ENCODE results near the gene RAB27A. TPM values are rescaled to one million over a fixed set of nuclear protein-coding genes. Genes with fewer than 3 reads are reported as not detected.

Gene RAB27A
- total and polyA plus RNA-seq, 2 experiments from 2014 or later = 3.2 to 5.8 TPM

GRCh38 chr15:55197719-55198118, 91.9 kb downstream of the RAB27A start:
- H3K79me2 ChIP-seq (replicated peaks; ENCODE audit: insufficient read depth) = peaks cover 40% of the 10 kb centered on the region
- H3K4me3 ChIP-seq = peak overlapping the region; percentile 93

GRCh38 chr15:55197362-55197705, 92.3 kb downstream of the RAB27A start:
- no peaks in the 10 kb centered on the region for H3K9me2 ChIP-seq (ENCODE audit: insufficient read depth)
- peak overlapping the region; percentile 75 for H3K4me2 ChIP-seq
- DNase-seq (ENCODE audit: low spot score) (peak; percentile 9), ATAC-seq (no peak)
- Mint-ChIP-seq H3K27me3 (ENCODE audit: insufficient read depth, low read depth, poor library complexity) (no peaks in the 10 kb centered on the region), H3K4me3 (no peak overlapping the region), H3K27ac (no peak overlapping the region), H3K36me3 (ENCODE audit: low read depth) (peaks cover 10% of the 10 kb centered on the region), H3K4me1 (peaks cover 3% of the 10 kb centered on the region; the same call in 2 of the 3 replicates), H3K9me3 (peaks cover 11% of the 10 kb centered on the region)
- peak overlapping the region; percentile 93 for H3K27ac ChIP-seq (ENCODE audit: low read depth)
- H3K36me3 ChIP-seq (ENCODE audit: insufficient read depth) = peaks cover 5% of the 10 kb centered on the region; the same call in 1 of the 2 replicates
- H3K79me2 ChIP-seq (replicated peaks; ENCODE audit: insufficient read depth) = peaks cover 44% of the 10 kb centered on the region
- no peaks in the 10 kb centered on the region for H3K27me3 ChIP-seq (ENCODE audit: insufficient read depth)
- no peaks in the 10 kb centered on the region for H3F3A ChIP-seq (replicated peaks; ENCODE audit: low read depth)
- H3K4me3 ChIP-seq = peak overlapping the region; percentile 93
- no peak for TF ChIP-seq ZNF114 (CRISPR knock-in tag; IDR thresholded peaks at IDR 0.05)
- no peak for TF ChIP-seq ZNF462 (CRISPR knock-in tag; IDR thresholded peaks at IDR 0.05)
- no peak for TF ChIP-seq CREB1 (CRISPR knock-in tag; IDR thresholded peaks at IDR 0.05; ENCODE audit: low read depth)
- peaks cover 12% of the 10 kb centered on the region for H3K4me1 ChIP-seq (ENCODE audit: insufficient read depth)
- H4K20me1 ChIP-seq (replicated peaks; ENCODE audit: insufficient read depth) = peaks cover 28% of the 10 kb centered on the region
- peak overlapping the region; percentile 74 for H2AFZ ChIP-seq

More at GRCh38 chr15:55197719-55198118, 91.9 kb downstream of the RAB27A start:
- Histone ChIP-seq H3K4me2 (peak overlapping the region; percentile 75), H4K20me1 (replicated peaks; ENCODE audit: insufficient read depth) (peaks cover 26% of the 10 kb centered on the region), H3F3A (replicated peaks; ENCODE audit: low read depth) (no peaks in the 10 kb centered on the region), H3K36me3 (ENCODE audit: insufficient read depth) (0 out of 2 replicates have a peak, but pooled peaks cover 2% of the 10 kb centered on the region), H3K27me3 (ENCODE audit: insufficient read depth) (no peaks in the 10 kb centered on the region), H3K9me2 (ENCODE audit: insufficient read depth) (no peaks in the 10 kb centered on the region), H2AFZ (peak overlapping the region; percentile 74), H3K27ac (ENCODE audit: low read depth) (peak overlapping the region; percentile 93), H3K4me1 (ENCODE audit: insufficient read depth) (peaks cover 12% of the 10 kb centered on the region)
- Mint-ChIP-seq H3K27ac (no peak overlapping the region), H3K4me1 (peaks cover 3% of the 10 kb centered on the region; the same call in 2 of the 3 replicates), H3K27me3 (ENCODE audit: insufficient read depth, low read depth, poor library complexity) (no peaks in the 10 kb centered on the region), H3K9me3 (peaks cover 11% of the 10 kb centered on the region), H3K36me3 (ENCODE audit: low read depth) (peaks cover 6% of the 10 kb centered on the region; the same call in 2 of the 3 replicates), H3K4me3 (no peak overlapping the region)
- ATAC-seq (no peak), DNase-seq (ENCODE audit: low spot score) (no peak)
- TF ChIP-seq STAT1 (IDR thresholded peaks at IDR 0.05; ENCODE audit: unreplicated experiment) = no peak
- TF ChIP-seq POLR2AphosphoS5 (IDR thresholded peaks at IDR 0.05; ENCODE audit: low read depth) = no peak
- no peak for TF ChIP-seq EZH2phosphoT487 (IDR thresholded peaks at IDR 0.05; ENCODE audit: unreplicated experiment)
- no peak for TF ChIP-seq ZNF114 (CRISPR knock-in tag; IDR thresholded peaks at IDR 0.05)
- no peak for TF ChIP-seq CTCF (conservative IDR thresholded peaks at IDR 0.05; ENCODE audit: low read depth in 2 of 2)
- TF ChIP-seq EZH2 (IDR thresholded peaks at IDR 0.05; ENCODE audit: low read depth, unreplicated experiment) = no peak
- no peak for TF ChIP-seq ZNF331 (CRISPR knock-in tag; IDR thresholded peaks at IDR 0.05; ENCODE audit: low read depth)
- TF ChIP-seq ETS1 (IDR thresholded peaks at IDR 0.05) = no peak
- TF ChIP-seq NANOG (IDR thresholded peaks at IDR 0.05; ENCODE audit: borderline replicate concordance) = no peak
- no peak for TF ChIP-seq CREB1 (CRISPR knock-in tag; IDR thresholded peaks at IDR 0.05; ENCODE audit: low read depth)
